Lung (tissue), 12 donors: ENCODE data around the gene CST7. TPM values are rescaled to one million over a fixed set of nuclear protein-coding genes. Genes with fewer than 3 reads are reported as not detected.

ENCODE experiments used
- ATAC-seq: fragments of 200-7000 bp; cut with Tn5 transposase; one replicate; pipeline ENCODE4 v1.9.1; 2020; ENCODE audit warnings: moderate number of reproducible peaks; ENCODE audit not compliant: insufficient read depth, low FRiP score
- DNase-seq, 3 donors: peaks; one replicate each; pipeline ENCODE4 v3.0.0-alpha.2; 2013 to 2017
- H3K27ac ChIP-seq, 2 donors: one replicate each; pipeline ENCODE4 v1.5.1; 2013; ENCODE audit warnings: mild to moderate bottlenecking in 2 of 2, moderate library complexity in 2 of 2, control low read depth in 1 of 2, inconsistent platforms in 1 of 2, low read depth in 1 of 2, low read length in 1 of 2
- H3K27me3 ChIP-seq, 3 donors: one replicate each; pipeline ENCODE4 v1.5.1; 2013; ENCODE audit warnings: low read length in 2 of 3; ENCODE audit not compliant: control insufficient read depth in 3 of 3, insufficient read depth in 3 of 3
- H3K36me3 ChIP-seq, 4 donors: one replicate each; pipeline ENCODE4 v1.5.1; 2013; ENCODE audit warnings: low read length in 4 of 4, mild to moderate bottlenecking in 1 of 4, moderate library complexity in 1 of 4; ENCODE audit not compliant: control insufficient read depth in 4 of 4, insufficient read depth in 4 of 4
- H3K4me1 ChIP-seq, 5 donors: one replicate each; pipeline ENCODE4 v1.5.1; 2013; ENCODE audit warnings: low read length in 5 of 5, mild to moderate bottlenecking in 2 of 5, moderate library complexity in 1 of 5; ENCODE audit not compliant: control insufficient read depth in 5 of 5, insufficient read depth in 5 of 5
- H3K4me3 ChIP-seq: one replicate; pipeline ENCODE4 v1.5.1; 2013; ENCODE audit warnings: mild to moderate bottlenecking, control low read depth, moderate library complexity
- H3K9ac ChIP-seq, 2 donors: one replicate each; pipeline ENCODE4 v1.5.1; 2013; ENCODE audit warnings: low read length in 2 of 2, control low read depth in 1 of 2; ENCODE audit not compliant: insufficient read depth in 1 of 2
- H3K9me3 ChIP-seq, 4 donors: one replicate each; pipeline ENCODE4 v1.5.1; 2013; ENCODE audit warnings: low read length in 3 of 4, mild to moderate bottlenecking in 1 of 4, moderate library complexity in 1 of 4; ENCODE audit not compliant: control insufficient read depth in 4 of 4, insufficient read depth in 3 of 4
- WGBS, 2 donors: extraction: QIAGEN DNeasy Blood & Tissue Kit; methylation state at CpG; one replicate each; pipeline ENCODE4 v1.1.7; 2013; 5-methylcytosine and 5-hydroxymethylcytosine counted together
- polyA plus RNA-seq, 2 donors: library from polyadenylated mRNA; stranded (reverse); fragments of 200-250 nt; gene quantifications; one replicate each; pipeline ENCODE4 v1.2.1, GENCODE V29; 2013
- total RNA-seq, 2 donors: library from RNA; depleted of rRNA in 1 of 2; stranded (reverse); fragments of >200 nt in 1 of 2; gene quantifications; one replicate each; pipeline ENCODE4 v1.2.1, GENCODE V29; 2014 to 2021
- TF ChIP-seq, protein P1 (sequence below): IDR thresholded peaks from 2 replicates; pipeline ENCODE4 v1.5.1; 2012; ENCODE audit warnings: mild to moderate bottlenecking; ENCODE audit errors: control extremely low read depth, extremely low read depth
- donor health status: control.
- donor health status: control.
- donor health status: Bipolar disorder and iron deficiency.
- donor health status: healthy.
- donor health status: DM: yes; HTN: yes; CAD: no.

The CST7 gene
- total and polyA plus RNA-seq, 4 donors, result 4.7 to 119 (median 8.4) TPM

DNA sequence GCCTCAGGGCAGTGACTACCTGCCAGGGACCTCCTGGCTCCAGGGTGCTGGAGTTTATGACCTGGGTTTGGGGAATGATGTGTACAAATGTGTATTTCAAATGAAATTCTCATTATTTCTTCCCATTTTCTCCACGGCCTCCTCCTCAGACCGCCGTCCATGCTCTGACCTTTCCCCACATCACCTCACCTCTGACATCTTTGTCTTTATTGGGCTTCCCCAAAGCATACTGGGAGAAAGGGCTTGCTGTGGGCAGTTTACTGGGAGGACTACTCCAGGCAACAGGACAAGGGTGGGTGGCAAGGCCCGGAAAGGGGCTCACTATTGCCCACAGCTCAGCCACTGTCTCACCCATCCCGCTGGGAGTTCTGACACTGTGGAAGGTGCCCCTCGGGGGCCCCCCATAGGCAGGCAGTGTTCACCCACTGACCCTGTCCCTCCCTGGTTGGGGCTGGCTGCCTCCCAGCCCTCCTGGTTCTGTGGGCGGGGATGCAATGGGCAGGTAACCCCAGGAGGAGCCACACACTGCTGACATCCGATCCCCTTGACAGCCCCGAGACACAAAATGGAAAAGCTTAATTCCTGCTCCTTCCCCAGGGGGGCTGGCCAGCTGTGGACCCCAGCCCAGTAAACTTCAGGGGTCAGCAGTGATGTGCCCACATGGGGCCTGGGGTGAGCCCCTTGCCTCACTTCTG lies 39.8 kb upstream of the CST7 start:
- Histone ChIP-seq H3K9ac (no peak overlapping the region), H3K4me3 (no peak overlapping the region), H3K27me3 (no peaks in the 10 kb centered on the region), H3K27ac (no peak overlapping the region), H3K9me3 (peaks cover 0 to 16% (median 9%) of the 10 kb centered on the region in 4 donors), H3K4me1 (no peaks in the 10 kb centered on the region), H3K36me3 (no peaks in the 10 kb centered on the region)
- 92% methylated on average over 9 of the region's 9 CpGs for WGBS, 2 donors
- TF ChIP-seq, protein P1, sequence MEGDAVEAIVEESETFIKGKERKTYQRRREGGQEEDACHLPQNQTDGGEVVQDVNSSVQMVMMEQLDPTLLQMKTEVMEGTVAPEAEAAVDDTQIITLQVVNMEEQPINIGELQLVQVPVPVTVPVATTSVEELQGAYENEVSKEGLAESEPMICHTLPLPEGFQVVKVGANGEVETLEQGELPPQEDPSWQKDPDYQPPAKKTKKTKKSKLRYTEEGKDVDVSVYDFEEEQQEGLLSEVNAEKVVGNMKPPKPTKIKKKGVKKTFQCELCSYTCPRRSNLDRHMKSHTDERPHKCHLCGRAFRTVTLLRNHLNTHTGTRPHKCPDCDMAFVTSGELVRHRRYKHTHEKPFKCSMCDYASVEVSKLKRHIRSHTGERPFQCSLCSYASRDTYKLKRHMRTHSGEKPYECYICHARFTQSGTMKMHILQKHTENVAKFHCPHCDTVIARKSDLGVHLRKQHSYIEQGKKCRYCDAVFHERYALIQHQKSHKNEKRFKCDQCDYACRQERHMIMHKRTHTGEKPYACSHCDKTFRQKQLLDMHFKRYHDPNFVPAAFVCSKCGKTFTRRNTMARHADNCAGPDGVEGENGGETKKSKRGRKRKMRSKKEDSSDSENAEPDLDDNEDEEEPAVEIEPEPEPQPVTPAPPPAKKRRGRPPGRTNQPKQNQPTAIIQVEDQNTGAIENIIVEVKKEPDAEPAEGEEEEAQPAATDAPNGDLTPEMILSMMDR, result no peak
- DNase-seq (no peak), ATAC-seq (no peak)

DNA sequence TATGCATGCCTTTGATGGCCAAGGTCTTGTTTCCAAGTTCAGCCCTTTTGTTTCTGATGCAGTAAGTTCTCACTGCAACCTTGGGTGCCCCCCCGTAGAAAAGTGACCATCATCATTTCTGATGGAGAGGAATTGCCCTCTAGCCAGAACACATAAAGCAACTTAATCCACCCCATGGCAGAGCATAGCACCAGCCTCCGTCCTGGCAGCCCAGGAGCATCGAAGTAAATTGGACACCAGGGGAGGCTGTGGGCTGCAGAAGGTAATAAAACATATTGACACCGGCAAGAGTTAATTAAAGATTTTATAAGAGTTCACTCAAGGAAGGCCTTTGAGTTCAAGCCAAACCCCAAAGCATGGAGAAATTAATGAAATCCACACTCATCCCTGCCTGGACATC lies 39.2 kb upstream of the CST7 start:
- no peak overlapping the region for H3K4me3 ChIP-seq
- WGBS, 2 donors, result 73 to 88% methylated on average over 4 of the region's 4 CpGs
- peaks cover 0 to 17% (median 9%) of the 10 kb centered on the region in 4 donors for H3K9me3 ChIP-seq
- H3K27me3 ChIP-seq, result no peaks in the 10 kb centered on the region
- no peak overlapping the region for H3K9ac ChIP-seq
- TF ChIP-seq, protein P1, result no peak
- no peak overlapping the region for H3K27ac ChIP-seq
- DNase-seq, result no peak
- no peaks in the 10 kb centered on the region for H3K4me1 ChIP-seq
- no peaks in the 10 kb centered on the region for H3K36me3 ChIP-seq
- ATAC-seq, result no peak

DNA sequence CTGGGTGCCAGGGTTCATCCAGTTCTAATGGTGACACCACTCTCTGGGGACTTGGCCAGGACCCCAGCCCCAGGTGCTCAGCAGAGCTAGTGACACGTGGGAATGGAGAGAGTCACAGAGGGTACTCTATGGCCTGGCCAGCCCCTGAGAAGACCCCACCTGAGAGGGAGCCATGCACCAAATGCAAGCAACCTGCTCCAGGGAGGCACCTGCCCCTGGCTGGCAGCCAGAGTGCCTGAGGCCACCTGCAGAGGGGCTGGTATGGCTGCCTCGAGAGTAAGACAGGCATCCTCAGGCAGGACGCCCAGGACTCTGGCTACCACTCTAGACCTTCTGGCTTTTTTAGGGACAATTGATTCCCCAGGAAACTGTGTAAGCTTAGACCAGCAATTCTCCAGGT lies 38.6 kb upstream of the CST7 start:
- WGBS, 2 donors, result 69 to 81% methylated on average over 3 of the region's 3 CpGs
- Histone ChIP-seq H3K27ac (no peak overlapping the region), H3K36me3 (no peaks in the 10 kb centered on the region), H3K27me3 (no peaks in the 10 kb centered on the region), H3K9ac (no peak overlapping the region), H3K4me3 (no peak overlapping the region), H3K9me3 (peaks cover 0 to 18% (median 9%) of the 10 kb centered on the region in 4 donors), H3K4me1 (no peaks in the 10 kb centered on the region)
- no peak for DNase-seq
- TF ChIP-seq, protein P1, result no peak
- no peak for ATAC-seq

DNA sequence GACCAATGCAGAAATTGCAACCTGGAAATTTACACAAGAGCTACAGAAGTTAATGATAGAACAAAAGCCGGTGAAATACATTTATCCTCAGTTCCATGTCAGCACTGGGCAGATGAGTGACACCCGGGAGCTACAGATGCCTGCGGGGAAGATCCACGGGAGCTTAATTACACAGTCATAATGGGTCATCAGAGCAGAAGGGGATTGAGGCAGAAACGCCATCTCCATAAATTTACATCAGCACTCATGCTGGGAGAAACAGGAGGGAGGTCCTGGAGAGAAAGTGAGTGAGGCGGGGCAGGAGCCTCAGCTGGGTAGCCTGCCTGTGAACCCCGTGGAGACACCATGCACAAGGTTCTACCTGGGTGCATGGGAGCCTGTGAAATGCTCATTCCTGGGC lies 37.6 kb upstream of the CST7 start:
- Histone ChIP-seq H3K27ac (no peak overlapping the region), H3K4me1 (no peaks in the 10 kb centered on the region), H3K27me3 (no peaks in the 10 kb centered on the region), H3K9ac (no peak overlapping the region), H3K36me3 (no peaks in the 10 kb centered on the region), H3K4me3 (no peak overlapping the region), H3K9me3 (peaks cover 0 to 18% (median 9%) of the 10 kb centered on the region in 4 donors)
- DNase-seq (no peak), ATAC-seq (no peak)
- WGBS, 2 donors, result 73 to 79% methylated on average over 7 of the region's 7 CpGs
- TF ChIP-seq, protein P1, result no peak
